Effector memory CD4-positive, alpha-beta T cell (primary cell): Measurements from ENCODE around the gene OVOL3.

ENCODE experiments used
- DNase-seq, 3 donors: peaks; one replicate each; pipeline ENCODE4 v3.0.0-alpha.2; 2020
- H3K27ac ChIP-seq: 2 replicates; pipeline ENCODE4 v1.7.0; 2013; ENCODE audit warnings: mild to moderate bottlenecking, low read length, moderate library complexity; ENCODE audit not compliant: insufficient read depth, poor library complexity, severe bottlenecking
- H3K27me3 ChIP-seq: replicated peaks from 2 replicates; pipeline ENCODE4 v1.7.0; 2013; ENCODE audit warnings: mild to moderate bottlenecking, low read length; ENCODE audit not compliant: insufficient read depth, control insufficient read depth, poor library complexity, severe bottlenecking
- H3K36me3 ChIP-seq: 2 replicates; pipeline ENCODE4 v1.7.0; 2013; ENCODE audit warnings: mild to moderate bottlenecking, low read length, moderate library complexity; ENCODE audit not compliant: control insufficient read depth, insufficient read depth
- H3K4me1 ChIP-seq: 2 replicates; pipeline ENCODE4 v1.7.0; 2013; ENCODE audit warnings: low read length, mild to moderate bottlenecking; ENCODE audit not compliant: control insufficient read depth, insufficient read depth, poor library complexity, severe bottlenecking
- H3K4me3 ChIP-seq: 2 replicates; pipeline ENCODE4 v1.7.0; 2013; ENCODE audit warnings: low read length, low read depth, mild to moderate bottlenecking; ENCODE audit not compliant: insufficient read depth, poor library complexity, severe bottlenecking
- H3K9me3 ChIP-seq: 2 replicates; pipeline ENCODE4 v1.7.0; 2013; ENCODE audit warnings: mild to moderate bottlenecking, low read length, moderate library complexity; ENCODE audit not compliant: control insufficient read depth

The OVOL3 gene

DNA sequence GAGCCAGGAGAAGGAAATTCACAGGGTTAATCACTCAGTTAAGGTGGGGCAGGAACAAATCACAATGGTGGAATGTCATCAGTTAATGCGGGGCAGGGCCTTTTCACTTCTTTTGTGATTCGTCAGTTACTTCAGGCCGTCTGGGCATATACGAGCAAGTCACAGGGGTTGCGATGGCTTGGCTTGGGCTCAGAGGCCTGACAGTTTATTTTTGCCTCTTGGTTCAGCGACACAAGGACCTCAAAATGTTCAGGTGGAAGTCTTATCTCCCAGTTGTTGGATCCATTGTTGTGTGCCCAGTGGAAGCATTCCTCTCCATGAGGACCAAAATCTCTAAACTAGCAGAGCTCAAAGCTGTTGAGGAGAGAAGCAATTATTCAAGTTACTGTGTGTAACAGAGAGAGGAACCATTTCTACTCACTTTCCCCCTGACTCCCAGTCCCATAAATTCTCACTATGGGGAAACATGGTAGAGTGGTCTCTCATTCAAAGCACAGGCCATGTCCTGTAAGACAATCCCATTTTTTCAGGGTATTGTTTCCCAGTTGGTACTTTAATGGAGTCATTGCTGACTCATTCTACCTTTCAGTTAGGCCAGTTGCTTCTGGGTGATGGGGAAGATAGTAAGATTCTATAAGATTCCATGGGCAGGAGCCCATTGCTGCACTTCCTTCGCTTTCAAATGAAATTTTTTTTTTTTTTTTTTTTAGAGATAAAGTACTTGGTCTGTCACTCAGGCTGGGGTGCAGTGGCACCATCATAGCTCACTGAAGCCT lies 50.1 kb downstream of the OVOL3 start:
- Histone ChIP-seq H3K4me1 (no peaks in the 10 kb centered on the region), H3K27ac (no peak overlapping the region), H3K4me3 (no peak overlapping the region), H3K9me3 (no peaks in the 10 kb centered on the region), H3K36me3 (no peaks in the 10 kb centered on the region), H3K27me3 (no peaks in the 10 kb centered on the region)
- DNase-seq: no peak
